NCI-H460 (cell line): Measurements from ENCODE around the gene KCNJ2. TPM values are rescaled to one million over a fixed set of nuclear protein-coding genes. Genes with fewer than 3 reads are reported as not detected.

ENCODE experiments used
- DNase-seq: peaks from one replicate; pipeline ENCODE4 v3.0.0-alpha.2; 2016; ENCODE audit warnings: low read depth; ENCODE audit errors: extremely low read depth
- total RNA-seq: library from RNA; depleted of rRNA; stranded (reverse); fragments of >200 nt; shearing (Covaris generic); gene quantifications from 2 replicates; pipeline ENCODE4 v1.2.3, GENCODE V29; 2014

KCNJ2 gene
- total RNA-seq, 1 experiment from 2014 or later, result 4.3 TPM

DNA sequence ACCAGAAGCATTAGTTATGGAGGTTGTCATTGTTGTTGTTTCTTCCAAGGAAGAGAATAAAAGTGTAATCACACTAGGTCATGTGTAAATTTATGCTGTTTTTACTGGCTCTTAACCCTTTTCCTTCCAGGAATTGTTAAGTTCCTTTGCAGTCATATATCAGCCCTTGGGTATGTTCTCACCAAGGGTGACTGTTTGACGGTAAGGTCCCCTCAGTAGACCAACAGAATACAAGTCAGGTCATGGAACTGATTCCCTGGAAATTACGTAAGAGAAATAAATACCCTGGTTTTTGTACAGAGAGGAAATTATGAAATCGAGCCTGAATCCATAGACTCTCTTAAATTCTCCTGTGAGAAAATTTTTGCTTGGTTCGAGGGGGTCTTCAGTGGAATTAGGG is 11.2 kb upstream of the KCNJ2 start:
- DNase-seq, result no peak

DNA sequence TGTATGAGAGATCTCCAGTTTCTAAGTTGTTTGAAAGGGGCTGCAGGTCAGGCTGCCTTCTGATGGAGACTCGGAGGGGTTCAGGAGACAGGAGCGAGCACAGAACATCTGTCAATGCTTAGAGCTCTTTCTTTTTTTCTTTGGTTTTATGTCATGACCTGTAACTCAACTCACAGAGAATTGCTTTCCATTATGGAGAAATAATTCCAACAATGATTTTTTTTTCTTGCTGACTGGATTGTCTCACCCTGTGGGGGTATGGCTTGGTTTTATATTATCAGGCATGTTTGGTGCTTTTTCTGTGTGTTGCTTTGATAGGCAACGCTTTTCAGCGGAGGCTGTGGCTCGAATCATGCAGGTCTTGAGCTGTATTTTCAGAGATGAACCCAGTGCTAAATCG is 10.7 kb upstream of the KCNJ2 start:
- no peak for DNase-seq

DNA sequence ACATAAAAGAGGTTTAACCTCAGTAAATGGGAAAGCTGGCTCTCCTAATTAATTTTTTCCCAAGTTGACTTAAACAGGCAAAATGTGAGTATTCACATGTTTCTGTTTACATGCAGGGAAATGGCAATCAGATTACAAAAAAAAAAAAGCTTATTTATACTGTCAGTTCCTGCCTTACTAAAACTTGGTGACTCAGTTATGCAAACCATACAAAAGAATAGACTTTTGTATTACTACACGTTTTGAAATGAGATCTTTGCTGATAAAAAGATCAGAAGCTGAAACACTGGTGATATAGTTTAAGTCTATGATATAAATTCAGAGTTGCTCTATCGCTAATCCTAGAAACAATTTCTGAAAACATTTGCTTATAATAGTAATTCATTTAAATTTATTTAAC is 9.4 kb upstream of the KCNJ2 start:
- DNase-seq, result no peak

DNA sequence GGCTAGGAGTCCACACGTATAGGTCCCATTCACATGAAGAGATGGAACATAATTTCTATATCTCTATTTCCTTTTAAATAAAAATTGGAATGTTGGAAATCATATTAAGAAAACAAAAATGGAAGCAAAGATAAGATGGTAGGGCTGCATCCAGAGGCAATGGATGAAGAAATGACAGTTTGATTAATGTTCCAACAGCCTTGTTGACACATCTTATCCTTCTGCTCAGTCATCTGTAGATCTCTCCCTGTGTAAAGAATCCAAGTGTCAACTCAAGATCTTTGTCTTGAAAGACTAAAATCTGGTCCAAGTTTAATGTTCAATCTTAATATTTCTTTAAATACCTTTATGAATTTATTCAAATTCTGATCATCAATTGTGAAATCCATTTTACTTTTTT is 7.8 kb upstream of the KCNJ2 start:
- DNase-seq, result no peak

DNA sequence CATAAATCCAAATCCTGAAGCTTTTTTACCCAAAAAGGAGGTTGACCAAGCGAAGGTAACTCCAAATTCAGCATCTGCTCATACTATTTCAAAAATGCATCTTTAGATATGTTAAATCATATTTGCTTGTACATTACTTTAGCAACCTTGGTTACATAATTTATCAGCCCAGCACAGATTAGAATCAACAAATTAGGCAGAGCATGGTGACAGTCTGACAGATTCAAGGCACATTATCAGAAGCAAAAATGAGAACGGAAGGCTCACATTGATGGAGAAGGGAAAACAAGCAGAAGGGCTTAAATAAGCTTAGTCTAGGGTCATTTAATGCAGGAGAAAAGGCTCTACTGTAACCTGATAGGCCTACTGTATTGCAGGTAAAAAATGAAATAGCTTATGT is 3.9 kb upstream of the KCNJ2 start:
- no peak for DNase-seq

DNA sequence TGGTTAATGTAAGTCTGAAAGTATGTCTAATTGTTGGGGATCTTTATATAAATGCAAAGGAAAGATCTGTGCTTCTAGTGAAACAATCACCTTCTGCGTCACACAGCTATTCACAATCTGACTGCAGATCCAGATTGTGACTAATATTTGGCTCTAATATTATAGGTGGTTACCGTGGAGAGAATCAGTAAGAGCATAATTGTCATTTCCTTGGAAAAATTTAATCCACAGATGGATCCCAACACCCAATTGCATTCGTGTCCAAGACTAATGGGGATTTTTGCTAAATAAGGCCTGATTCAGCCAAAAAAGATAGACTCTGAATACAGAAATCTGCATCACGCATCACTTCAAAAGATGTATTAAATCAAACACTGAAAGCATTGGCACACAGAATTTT is 2.7 kb upstream of the KCNJ2 start:
- no peak for DNase-seq

DNA sequence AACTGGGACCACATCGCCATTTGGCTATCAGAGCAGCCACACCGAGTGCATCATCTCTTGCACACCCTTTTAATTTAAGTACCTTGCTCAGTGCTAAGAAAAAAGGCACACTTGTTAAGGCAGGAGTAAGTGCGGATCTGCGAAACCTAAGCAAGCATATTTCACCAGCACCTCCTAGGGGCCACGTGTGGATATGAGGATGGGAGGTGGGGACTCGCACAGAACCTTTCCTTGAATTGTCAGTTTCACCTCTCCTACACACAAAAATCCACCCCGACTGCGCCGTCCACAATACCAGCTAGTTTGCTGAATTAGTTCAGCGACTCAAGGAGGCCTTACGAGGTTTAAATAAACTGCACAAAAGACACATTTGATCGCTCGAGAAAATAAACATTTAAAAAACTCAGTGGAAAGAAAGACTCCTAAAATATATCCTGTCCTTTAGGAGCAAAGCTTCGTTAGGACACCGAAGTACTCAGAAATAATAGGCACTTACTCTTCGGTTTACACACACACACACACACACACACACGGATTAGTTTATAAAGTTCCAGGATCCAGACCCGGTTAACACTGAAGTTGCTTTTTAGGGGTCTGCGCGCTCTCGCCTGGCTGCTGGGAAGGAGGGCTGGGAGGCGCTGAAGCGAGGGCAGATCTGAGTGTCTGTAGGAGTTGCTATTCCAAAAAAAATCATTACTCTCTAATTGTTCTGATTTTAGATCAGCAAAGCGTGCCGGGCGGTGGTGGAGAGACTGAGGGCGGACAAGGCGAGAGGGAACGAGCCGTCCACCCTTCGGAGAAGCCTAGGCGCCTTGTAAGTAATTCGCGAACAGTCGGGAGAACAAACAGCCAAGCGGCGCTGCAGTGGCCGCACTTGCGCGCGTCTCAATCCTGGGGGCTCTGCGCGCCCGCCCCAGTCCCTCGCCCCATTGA is 1.0 kb upstream of the KCNJ2 start:
- peak; percentile 59 for DNase-seq

GRCh38 chr17:70169709-70170597 is 621 bp downstream of the KCNJ2 start:
- no peak for DNase-seq

DNA sequence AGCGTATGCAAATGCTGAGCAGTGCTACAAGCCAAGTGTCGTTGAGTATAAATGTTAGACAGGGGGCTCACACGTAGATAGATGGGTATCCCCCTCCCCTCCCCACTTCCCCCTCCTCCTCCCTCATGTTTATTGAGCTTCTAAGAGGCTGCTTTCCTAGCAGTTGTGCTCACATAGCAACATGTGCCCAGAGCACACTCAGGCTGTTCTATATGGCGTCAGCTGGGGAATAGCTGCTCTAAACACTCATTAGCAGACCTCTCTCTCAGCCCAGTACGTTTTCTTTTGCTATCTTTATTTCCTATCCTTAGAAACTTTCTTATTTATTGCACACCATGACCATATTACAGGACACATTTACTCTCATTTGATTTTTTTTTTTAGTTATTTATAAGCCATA is 1.8 kb downstream of the KCNJ2 start:
- DNase-seq, result no peak

DNA sequence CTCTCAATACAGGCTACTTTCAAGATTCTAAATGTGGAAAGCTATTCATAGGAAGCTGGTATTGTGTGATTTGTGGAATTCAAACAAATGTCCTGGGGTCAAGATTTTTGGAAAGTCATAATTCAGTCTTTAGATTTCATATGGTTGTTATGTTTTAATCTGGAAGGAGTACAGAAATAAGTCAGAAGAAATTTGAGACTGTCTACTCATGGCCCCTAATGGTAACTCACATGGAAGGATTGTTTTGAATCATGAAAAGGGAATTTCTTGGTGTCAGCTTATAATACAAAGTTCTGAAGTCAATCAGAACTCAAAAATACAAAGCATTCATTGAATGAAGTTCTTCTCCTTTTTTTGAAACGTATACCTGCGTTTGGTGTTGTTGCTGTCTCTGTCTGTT is 3.1 kb downstream of the KCNJ2 start:
- no peak for DNase-seq

GRCh38 chr17:70172923-70173322 is 3.6 kb downstream of the KCNJ2 start:
- no peak for DNase-seq

- no peak for DNase-seq
Measured at GRCh38 chr17:70173681-70174080, 4.3 kb downstream of the KCNJ2 start.

GRCh38 chr17:70181376-70181775 is 12.0 kb downstream of the KCNJ2 start:
- DNase-seq, result no peak

DNA sequence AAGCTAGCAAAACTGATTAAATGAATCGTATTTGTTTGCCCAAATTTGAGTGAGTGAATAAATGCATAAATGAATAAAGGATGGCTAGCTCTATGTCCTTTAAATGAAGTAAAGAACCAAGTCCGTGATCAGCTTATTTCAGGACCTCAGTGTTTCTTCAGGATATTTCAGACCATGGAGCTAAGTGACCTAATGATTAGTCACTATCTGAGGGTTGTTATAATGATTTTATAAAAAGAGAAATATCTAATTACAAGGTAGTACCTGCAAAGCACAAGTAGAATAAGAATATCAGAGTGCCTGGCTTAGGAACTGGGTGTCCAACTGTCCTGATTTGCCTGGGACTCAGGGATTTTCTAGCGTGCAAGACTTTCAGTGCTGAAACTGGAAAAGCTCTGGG is 12.5 kb downstream of the KCNJ2 start:
- no peak for DNase-seq

DNA sequence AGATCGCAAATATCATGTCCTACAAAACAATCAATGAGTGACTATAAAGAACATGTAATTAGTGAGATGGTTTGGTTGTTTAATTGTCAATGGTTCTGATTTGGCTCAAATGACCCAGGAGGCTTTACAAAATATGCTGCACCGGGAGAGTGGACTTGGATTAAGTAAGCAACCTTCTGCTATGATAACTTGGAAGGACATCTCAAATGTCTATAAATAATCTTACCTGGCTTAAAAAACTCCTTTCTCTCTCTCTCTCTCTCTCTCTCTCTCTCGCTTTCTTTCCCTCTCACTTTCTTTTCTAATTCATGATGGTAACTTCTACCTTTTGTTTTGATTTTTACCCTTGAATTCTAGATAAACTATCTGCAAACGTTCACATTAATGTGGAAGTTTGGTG is 14.2 kb downstream of the KCNJ2 start:
- DNase-seq, result no peak

- DNase-seq, result no peak
Measured at GRCh38 chr17:70184207-70184606, 14.9 kb downstream of the KCNJ2 start.

- DNase-seq, result no peak
Measured at GRCh38 chr17:70184770-70185169, 15.4 kb downstream of the KCNJ2 start.

GRCh38 chr17:70185285-70185684 is 16.0 kb downstream of the KCNJ2 start:
- DNase-seq, result no peak

DNA sequence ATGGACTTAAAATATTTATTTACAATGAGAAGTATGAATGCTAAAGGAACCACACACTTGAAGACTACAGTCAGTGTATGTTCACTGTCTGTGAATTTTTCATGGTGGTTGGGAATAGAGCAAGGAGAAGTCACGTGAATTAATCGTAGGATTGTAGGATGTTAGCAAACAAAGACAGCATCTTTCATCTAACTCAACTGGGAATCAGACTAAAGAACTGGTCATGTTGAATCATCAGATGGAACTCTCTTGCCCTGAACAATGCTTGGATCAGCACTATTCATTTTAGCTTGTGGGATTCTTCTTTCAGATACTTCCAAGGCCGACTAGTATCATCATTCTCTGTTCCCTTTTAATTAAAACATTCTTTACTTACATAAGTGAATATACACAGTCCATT is 18.1 kb downstream of the KCNJ2 start:
- DNase-seq, result no peak

DNA sequence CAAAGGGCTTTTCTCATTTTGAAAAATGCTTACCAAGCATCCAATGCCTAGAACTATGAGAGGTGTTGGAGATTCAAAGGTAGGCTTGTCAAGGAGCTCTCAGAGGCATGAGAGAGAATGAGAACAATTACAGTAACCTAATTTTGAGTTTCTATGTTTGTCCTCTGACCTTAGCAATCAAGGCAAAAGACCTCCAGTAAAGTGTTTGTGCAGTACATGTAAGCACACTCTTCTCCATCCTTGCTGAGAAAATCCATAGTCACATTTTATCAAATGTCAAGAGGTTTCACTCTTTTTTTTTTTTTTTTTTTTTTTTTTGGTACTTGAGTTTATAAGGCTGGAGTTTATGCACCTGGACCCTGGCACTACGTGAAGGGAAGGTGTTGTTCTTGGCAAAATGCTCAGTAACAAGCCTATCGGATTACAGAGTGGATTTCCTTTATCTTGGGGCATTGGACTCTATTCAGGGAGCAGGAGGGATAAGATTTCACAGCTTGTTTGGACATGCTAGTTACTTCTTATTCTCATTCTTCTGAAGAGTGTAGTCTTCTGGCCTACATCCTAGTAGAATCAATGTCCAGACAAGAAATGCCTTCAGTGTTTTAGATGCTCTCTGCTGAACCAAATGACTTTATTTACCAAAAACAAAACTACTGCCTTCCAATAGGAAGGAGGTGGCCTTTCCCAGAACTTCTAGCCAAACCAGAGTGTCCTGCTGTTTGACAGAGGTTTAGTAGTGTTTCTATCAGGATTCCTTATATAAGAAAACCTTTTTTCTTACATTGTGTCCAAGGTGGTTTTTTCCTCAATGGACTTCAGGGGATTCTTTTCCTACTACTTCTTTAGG is 21.9 kb downstream of the KCNJ2 start:
- DNase-seq, result no peak

GRCh38 chr17:70195091-70195490 is 25.8 kb downstream of the KCNJ2 start:
- no peak for DNase-seq
